ENCODE measurements around the gene ELMO1.

Gene ELMO1

DNA sequence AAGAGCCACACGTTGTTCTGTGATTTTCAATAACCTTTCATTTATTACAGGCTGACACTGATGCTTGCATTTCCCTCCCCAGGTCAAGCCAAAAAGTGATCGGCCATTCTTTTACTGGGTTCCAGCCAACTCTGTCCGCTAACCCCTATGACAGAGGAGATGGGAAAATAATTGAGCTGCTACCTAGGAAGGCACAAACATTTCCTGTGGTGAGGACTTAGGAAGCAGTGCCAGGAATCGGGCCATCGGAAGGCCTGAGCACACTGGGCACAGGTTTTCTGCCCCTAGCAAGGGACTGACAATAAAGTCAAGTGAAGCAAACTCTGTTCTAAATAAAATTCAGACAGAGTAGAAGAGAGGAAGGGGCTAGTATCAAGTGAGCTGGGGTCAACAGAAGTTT lies 411.4 kb downstream of the ELMO1 start:
- DNase-seq: no peak

GRCh38 chr7:37035631-37036030 lies 413.0 kb downstream of the ELMO1 start:
- no peak for DNase-seq

DNA sequence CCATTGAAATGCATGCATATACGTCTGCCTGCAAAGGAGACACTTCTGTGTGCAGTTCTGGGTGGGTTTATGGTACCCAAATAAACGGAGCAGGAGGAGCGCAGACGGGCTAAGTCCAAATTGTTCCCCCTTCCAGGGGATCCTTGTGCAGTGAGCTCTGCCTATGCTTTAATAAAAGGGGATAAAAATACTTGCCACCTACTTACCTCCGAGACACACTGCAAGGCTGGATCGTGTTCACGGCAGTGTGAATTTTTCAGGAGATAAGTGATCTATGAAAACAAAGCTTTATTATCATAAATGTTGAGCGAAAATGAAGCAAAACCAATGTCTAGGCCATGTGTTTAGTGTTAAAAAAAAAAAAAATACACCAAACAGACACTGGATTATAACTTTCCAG lies 415.5 kb downstream of the ELMO1 start:
- DNase-seq: no peak

DNA sequence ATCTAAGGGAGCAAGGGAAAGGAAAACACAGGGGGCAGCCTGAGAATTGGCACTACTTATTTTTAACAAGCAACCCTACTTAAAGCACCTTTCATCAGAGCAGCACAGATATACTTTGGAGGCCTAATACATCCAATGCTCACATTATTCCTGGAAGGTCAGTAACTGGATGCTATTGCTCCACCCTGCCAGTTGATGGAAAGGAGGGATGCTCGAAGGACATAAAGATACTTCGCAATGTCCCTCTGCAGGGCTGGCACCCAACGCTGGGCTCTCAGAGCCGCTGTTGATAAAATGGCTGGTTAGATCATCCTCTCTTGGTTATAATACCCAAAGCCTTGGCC lies 416.4 kb downstream of the ELMO1 start:
- no peak for DNase-seq

DNA sequence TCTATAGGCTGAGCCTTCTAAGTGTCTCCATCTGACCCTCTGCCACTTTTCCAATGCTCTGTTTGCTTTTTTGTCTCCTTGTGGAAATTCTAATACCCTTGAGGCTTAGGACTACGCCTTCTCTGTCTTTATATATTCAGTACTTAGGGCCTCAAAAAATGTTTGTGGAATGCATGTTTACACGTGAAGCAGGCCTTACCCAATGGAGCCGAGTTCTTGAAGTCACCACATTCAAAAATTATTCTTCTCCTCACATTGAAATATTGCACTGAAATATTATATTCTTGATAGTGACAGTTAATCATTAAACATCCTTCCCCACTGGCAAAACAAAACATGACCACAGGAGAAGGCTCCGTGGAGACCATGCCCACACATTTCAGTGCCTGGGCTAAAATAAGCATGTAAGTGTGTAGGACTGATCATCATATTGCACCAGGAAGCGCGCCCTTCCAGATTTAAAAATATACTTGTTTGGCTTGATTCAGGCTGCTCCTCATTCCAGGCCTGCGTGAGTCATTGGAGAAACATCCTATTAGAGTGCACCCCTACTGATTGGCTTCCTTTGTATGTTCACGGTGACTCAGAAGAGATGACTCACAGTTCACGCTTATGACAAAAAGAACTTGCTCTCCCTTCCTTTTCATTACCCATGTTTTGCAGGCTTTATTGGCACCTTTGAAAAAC lies 416.9 kb downstream of the ELMO1 start:
- DNase-seq: peak; percentile 74

DNA sequence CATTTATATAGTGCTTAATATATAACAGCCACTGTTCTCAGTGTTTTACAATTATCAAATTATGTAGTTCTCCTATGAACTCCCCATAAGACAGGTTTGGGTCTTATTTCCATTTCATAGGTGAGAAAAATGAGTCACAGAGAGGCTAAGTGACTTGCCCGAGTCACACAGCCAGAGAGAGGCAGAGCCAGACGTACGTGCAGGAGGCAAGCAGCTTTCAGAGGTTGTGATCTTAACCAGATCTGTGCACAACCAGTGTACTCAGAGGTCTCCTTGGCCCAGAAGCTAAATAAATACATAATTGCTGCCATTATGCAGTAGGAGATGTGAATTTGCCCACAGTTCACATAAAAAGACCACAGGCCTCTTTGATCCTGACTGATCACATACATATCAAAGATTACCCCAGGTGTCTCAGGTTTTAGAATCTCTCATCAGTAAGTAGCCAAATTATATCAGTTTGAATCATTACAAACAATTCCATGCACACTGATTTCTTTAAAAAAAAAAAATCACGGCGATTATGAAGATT lies 419.7 kb downstream of the ELMO1 start:
- no peak for DNase-seq

DNA sequence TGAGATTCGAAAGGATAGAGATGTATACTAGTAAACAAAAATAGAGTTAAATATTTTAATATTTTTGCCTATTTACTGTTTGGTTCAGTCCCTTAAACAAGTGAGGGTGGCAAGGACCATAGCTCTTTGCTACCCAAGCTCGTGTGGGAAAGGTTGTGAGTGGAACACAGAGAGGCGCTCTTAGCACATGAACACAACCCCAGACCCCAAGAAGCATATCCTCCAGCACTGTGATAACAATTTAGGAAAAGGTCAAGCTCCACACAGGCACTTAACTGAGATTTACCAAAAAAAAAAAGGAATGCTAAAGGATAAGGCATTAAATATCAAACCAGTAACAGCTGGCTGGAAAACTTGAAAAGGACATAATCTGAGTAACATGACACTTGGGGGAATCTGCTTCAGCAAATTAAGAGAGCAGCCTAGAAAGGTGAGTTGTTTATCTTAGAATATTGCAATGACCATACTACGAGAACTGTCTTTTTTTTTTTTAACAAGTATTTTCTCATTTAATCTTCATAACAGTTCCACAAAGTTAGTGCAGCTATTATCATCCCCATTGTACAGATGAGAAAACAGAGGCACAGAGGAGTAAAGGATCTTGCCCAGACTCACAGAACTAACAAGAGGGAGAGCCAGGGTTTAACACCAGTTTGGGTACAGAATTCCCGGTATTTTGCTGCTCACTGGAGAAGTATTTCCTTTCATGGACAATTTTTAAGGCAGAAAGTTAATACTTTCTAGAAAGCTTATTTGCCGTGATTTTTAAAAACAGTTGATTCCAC lies 420.9 kb downstream of the ELMO1 start:
- no peak for DNase-seq

GRCh38 chr7:37027104-37027503 lies 421.6 kb downstream of the ELMO1 start:
- DNase-seq: no peak

DNA sequence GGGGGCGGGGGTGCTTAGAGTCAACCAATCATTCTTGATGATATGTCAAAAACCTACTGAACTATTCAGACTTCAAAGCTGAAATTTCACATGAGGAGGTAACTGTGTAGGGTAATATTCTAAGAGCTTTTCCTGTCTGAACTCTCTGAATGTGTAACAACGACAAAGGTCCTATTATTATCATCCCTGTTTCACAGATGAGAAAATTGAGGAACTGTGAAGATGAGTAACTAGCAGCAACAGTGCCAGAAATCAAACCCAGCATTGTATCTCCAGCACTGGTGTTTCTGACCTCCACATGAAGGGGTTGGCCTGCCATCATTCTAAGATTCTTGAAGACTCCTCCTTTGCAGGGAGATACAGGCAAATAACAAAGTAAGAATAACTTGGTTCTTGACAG lies 429.7 kb downstream of the ELMO1 start:
- DNase-seq: no peak

DNA sequence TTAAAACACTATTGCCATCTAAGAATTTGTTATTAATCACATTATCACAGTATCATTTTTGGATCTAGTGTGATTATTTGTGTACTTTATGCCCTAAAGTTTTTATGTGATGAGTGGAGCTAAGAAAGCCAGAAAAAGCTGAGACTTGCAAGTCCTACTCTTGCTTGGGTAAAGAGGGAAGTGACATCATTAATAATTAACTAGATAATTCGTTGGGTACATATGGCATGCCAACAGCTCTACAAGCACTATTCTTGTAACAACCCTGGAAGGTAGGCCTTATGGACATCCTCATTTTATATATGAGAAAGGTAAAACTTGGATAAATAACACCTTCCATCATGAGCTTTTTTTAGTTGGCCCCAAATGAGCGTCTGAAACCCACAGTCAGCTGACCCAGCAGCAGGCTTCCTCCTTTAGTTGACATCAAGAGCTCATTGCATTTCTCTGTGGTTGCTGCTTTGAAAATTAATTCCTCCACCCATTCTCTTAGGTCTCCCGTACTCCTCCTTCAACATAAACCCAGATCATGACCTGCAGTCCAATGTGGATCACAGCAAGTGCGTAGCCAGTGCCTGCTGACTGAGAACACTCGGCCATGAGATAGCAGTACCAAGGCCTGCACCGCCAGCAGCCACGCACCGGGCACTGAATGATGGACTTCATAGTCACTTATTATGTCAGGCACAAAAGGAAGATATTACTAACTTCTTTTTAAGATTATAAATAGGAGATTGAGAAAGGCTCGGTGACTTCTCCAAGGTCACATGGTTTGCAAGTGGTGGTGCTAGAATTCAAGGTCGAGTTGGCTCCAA lies 432.4 kb downstream of the ELMO1 start:
- no peak for DNase-seq

DNA sequence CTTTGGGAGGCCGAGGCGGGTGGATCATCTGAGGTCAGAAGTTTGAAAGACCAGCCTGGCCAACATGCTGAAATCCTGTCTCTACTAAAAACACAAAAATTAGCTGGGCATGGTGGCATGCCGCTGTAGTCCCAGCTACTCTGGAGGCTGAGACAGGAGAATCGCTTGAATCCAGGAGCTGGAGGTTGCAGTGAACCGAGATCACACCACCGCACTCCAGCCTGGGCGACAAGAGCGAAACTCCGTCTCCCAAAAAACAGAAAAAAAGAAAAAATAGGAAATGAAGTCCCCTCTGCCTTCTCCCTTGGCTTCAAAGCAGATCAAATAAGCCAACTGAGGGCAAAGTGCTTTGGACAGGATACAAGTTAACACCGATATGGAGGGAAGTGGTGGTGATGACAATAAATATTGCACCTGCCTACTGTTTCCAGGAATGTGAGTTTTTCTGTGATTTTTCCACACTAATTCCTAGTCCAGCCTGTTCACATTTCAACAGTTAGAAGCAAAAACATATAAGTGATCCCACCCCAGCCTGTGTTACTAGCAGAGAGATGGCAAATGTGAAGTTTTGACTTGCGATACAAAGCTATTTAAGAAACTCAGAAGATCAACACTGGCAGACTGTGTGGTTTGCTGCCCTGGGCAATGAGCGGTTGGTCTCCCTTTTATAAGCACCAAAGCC lies 433.2 kb downstream of the ELMO1 start:
- DNase-seq: no peak

DNA sequence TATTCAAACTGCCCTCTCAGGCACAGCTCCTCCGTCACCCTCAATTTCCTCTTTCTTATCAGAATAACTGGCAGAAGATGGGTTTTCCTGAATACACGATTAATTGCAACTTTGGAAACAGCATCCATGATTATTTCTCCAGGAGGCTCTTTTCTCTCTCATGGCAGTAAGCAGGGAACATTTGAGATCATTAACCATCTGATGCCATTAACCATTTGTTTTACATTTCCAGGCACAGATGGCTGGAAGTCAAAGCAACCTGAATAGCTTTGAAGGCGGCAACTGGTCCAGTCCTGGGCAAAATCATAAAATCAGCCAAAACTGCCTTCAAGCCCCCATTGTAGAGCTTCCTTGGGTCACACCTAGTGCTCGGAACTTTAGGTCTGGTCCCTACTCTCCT lies 434.9 kb downstream of the ELMO1 start:
- DNase-seq: no peak

- no peak for DNase-seq
Observed at GRCh38 chr7:37011151-37011890, 437.3 kb downstream of the ELMO1 start.

DNA sequence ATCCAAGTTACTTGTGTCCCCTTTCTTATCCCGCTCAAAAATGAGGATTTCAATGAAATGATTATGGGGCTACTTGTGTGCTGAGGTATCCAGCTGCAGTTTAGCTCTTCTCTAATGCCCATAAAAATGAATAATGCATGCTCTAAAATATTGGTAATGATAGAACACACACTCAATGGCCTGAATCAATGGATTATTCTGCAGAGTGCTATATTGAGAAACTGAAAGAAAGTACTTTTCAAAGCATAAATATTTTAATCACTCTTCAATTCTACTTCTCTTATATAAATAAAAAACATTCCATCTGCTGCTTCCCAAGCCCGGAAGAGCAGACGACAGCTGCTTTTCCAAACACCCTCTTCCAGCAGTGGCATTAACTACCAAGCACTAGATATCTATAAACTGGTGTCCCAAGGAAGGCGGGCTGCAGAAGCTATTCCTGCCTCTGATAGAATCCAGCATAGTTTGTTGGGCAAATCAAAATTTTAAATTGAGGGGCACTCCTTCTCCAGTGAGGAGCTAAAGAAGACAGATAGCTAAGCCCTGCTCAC lies 439.5 kb downstream of the ELMO1 start:
- DNase-seq: no peak

DNA sequence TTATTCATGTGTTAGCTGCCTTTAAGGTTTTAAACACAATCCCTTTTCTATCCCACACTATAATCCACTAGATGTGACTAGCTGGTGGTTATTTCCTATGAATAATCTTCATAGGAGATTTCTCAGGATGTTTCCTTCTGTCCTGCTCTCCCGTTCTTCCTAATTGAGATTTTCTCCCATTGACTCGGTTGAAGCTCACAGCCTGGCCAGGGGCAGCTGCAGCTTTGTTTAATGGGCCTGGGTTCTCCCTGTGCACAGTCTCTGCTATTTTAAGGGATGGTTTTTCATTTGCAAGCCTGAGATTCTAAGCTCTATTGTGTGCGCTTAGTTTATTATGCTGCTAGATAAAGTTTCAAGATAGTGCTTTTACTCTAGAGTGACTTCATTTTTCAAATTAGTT lies 441.0 kb downstream of the ELMO1 start:
- no peak for DNase-seq

DNA sequence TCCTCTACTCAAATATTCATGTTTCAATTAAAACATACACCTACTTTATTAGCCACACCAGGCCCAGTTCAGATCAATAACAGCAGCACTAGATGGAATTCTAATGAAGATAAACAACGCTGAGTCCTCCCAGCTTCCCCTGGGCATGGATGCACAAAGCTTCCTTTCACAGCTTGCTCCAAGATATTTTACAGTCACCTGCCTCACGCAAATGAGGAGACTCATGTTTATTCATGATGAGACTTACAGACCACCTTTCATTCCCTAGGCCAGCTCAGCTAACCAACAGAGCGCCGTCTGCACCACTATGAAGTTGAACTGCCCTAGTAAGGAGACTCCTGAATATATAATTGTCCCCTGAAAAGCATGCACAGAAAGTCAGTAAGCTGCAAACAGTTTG lies 441.4 kb downstream of the ELMO1 start:
- no peak for DNase-seq

GRCh38 chr7:37006764-37007163 lies 441.9 kb downstream of the ELMO1 start:
- DNase-seq: no peak

GRCh38 chr7:37000511-37000910 lies 448.2 kb downstream of the ELMO1 start:
- DNase-seq: no peak

DNA sequence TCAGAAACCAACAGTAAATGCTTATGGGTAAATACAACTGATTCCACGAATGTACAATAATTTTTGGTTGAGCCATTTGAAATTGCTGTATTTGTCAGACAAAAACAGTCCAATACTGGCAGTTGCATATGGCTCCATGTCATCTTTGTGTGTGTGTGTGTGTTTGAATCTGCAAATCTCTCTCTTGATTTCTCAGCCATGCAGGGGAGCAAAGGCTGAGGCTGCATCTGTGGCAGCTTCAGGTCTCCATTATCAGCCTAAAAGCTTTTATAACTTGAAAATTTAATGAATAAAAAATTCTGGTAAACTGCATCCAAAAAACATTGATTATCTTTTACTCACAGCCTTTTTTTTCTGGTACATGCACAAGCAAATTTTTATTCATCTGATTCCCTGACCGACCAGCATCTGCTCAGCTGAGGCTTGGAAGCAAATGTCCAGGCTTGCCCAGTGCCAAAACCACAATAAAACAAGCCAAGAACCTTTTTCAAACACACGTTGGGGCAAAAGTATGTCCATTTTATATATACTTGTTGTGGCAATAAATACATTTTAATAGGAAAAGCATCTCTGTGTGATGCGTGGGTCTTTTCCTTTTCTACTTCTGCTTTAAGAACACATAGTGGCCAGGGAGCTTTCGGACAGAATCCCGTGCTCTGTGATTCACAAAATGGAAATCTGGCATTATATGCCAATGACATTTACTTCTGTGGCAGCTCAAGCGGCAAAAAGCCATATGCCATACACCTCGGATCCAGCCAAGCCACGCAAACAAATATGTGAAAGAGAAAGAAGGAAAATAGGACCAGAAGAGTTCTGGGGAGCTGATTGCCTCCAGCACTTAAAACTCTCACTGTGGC lies 448.8 kb downstream of the ELMO1 start:
- DNase-seq: no peak

DNA sequence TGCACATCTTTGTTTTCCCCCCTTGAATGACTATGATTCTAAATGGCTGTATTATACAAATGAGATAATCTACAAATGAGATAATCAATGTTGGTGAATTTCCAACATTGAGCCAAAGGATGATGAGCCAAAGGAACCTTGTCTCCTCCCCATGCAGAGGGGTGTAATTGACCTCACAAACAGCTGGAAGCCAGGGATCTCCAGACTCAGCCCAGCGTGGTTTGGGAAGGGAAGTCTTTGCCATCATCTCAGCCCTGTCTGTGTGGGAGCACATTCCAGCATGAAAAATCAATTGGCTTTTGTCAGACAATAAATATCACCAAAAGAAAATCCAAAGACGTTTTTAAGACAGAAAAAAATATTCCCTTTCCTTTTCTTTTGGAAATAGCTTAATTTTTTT lies 452.9 kb downstream of the ELMO1 start:
- no peak for DNase-seq

Data from left hindlimb (tissue), 1 donor.